ENCODE results near the gene MS4A8. TPM values are rescaled to one million over a fixed set of nuclear protein-coding genes. Genes with fewer than 3 reads are reported as not detected.

Gene MS4A8
- total and polyA plus RNA-seq, 2 of the 13 experiments (the other 11 are each of a cell fraction or from before 2014, with no cell fraction given) = not detected

GRCh38 chr11:60718524-60719316 is 19.3 kb downstream of the MS4A8 start (continued):
- no peak for TF ChIP-seq ZBTB49 (CRISPR knock-in tag; IDR thresholded peaks at IDR 0.05; ENCODE audit: borderline replicate concordance)
- no peak for TF ChIP-seq PTBP1 (IDR thresholded peaks at IDR 0.05; ENCODE audit: low read depth, low read length, poor library complexity, severe bottlenecking)
- no peak for TF ChIP-seq WIZ (CRISPR knock-in tag; IDR thresholded peaks at IDR 0.05)

GRCh38 chr11:60719391-60719790 is 20.0 kb downstream of the MS4A8 start:
- Histone ChIP-seq H3K9ac (ENCODE audit: insufficient read depth, low read depth, low read length) (no peak overlapping the region), H3K36me3 (replicated peaks in 1 of 2; ENCODE audit: control insufficient read depth in 1 of 2, insufficient read depth in 2 of 2, low read length in 2 of 2) (no peaks in the 10 kb centered on the region), H3K27me3 (ENCODE audit: control insufficient read depth in 1 of 2, insufficient read depth in 2 of 2, low read length in 2 of 2) (peaks cover 0 to 8% of the 10 kb centered on the region in 2 experiments; a peak in 2 of 5 replicates), H3K79me2 (ENCODE audit: insufficient read depth, low read length) (no peaks in the 10 kb centered on the region), H4K20me1 (ENCODE audit: insufficient read depth, low read length) (no peaks in the 10 kb centered on the region), H3K4me2 (ENCODE audit: low read depth, low read length) (no peak overlapping the region), H3K4me1 (ENCODE audit: insufficient read depth, low read length) (no peaks in the 10 kb centered on the region), H3K9me3 (ENCODE audit: low read length) (no peaks in the 10 kb centered on the region), H3K4me3 (replicated peaks in 1 of 3; ENCODE audit: insufficient read depth in 1 of 3, low read depth in 2 of 3, low read length in 3 of 3) (no peak overlapping the region), H2AFZ (ENCODE audit: low read length) (no peak overlapping the region), H3K27ac (ENCODE audit: extremely low read length, insufficient read depth, low read length) (no peak overlapping the region)
- BruUV-seq (replicated peaks) = no TSS peak
- in situ Hi-C loops (cut with HindIII; ENCODE audit: extremely low pct_ligation_motif_present, low pct_unique_long_range_greater_than_20kb) = no loop called here
- CTCF ChIA-PET (ENCODE audit: low intra/inter-chr PET ratio, low total read pairs) = no interaction called here
- intact Hi-C loops (cut with micrococcal nuclease; ENCODE audit: unreplicated experiment) = no loop called here
- no peak for FAIRE-seq
- POLR2A ChIA-PET = no interaction called here
- DNase-seq (ENCODE audit: low spot score) = no peak
- WGBS (ENCODE audit: low lambda C conversion rate) = 8% methylated on average over 4 of the region's 4 CpGs
- no peak for ATAC-seq
- TF ChIP-seq ZNF589 (CRISPR knock-in tag; conservative IDR thresholded peaks at IDR 0.05) (no peak), ZNF350 (CRISPR knock-in tag; IDR thresholded peaks at IDR 0.05; ENCODE audit: borderline replicate concordance, low read depth) (no peak), SNAPC4 (CRISPR knock-in tag; IDR thresholded peaks at IDR 0.05) (no peak), SP140L (CRISPR knock-in tag; IDR thresholded peaks at IDR 0.05; ENCODE audit: borderline replicate concordance) (no peak), RAD21 (CRISPR knock-in tag; IDR thresholded peaks at IDR 0.05) (no peak), DRAP1 (CRISPR knock-in tag; IDR thresholded peaks at IDR 0.05) (no peak), ZNF180 (CRISPR knock-in tag; IDR thresholded peaks at IDR 0.05; ENCODE audit: borderline replicate concordance, low read depth) (no peak), ZIK1 (CRISPR knock-in tag; IDR thresholded peaks at IDR 0.05; ENCODE audit: borderline replicate concordance, low read depth) (no peak), ATF7 (IDR thresholded peaks at IDR 0.05) (no peak), ATF7 (CRISPR knock-in tag; IDR thresholded peaks at IDR 0.05) (no peak)
